Heart left ventricle (tissue), 16 donors: ENCODE results near the gene NLRC4. TPM values are rescaled to one million over a fixed set of nuclear protein-coding genes. Genes with fewer than 3 reads are reported as not detected.

Experiments used
- ATAC-seq, 4 donors: fragments of 200-7000 bp; cut with Tn5 transposase; one replicate each; pipeline ENCODE4 v1.9.1; 2020 to 2022; ENCODE audit warnings: moderate library complexity in 4 of 4, mild to moderate bottlenecking in 3 of 4, moderate number of reproducible peaks in 1 of 4
- DNase-seq, 5 donors: peaks; one replicate each; pipeline ENCODE4 v3.0.0-alpha.2; 2020
- H3K27ac ChIP-seq, 12 donors: fragments of 200-600 bp; sonication (generic) in 4 of 12; one replicate each; pipeline versions ENCODE4 v1.5.0 to v1.8.0; 2016 to 2022; ENCODE audit warnings: mild to moderate bottlenecking in 2 of 12
- H3K27me3 ChIP-seq, 9 donors: fragments of 200-600 bp; sonication (generic) in 2 of 9; one replicate each; pipeline versions ENCODE4 v1.5.1 to v1.8.0; 2016 to 2022; ENCODE audit warnings: mild to moderate bottlenecking in 3 of 9
- H3K36me3 ChIP-seq, 9 donors: fragments of 200-600 bp; sonication (generic) in 2 of 9; one replicate each; pipeline versions ENCODE4 v1.5.0 to v1.8.0; 2018 to 2022; ENCODE audit warnings: mild to moderate bottlenecking in 2 of 9
- H3K4me1 ChIP-seq, 12 donors: fragments of 200-600 bp; sonication (generic) in 4 of 12; one replicate each; pipeline versions ENCODE4 v1.5.0 to v1.8.0; 2016 to 2022; ENCODE audit warnings: mild to moderate bottlenecking in 3 of 12
- H3K4me3 ChIP-seq, 12 donors: fragments of 200-600 bp; sonication (generic) in 4 of 12; one replicate each; pipeline versions ENCODE4 v1.5.0 to v1.8.0; 2017 to 2022; ENCODE audit warnings: mild to moderate bottlenecking in 9 of 12, moderate library complexity in 4 of 12
- H3K9me3 ChIP-seq, 12 donors: fragments of 200-600 bp; sonication (generic) in 4 of 12; one replicate each; pipeline versions ENCODE4 v1.5.0 to v1.8.0; 2016 to 2022; ENCODE audit warnings: mild to moderate bottlenecking in 1 of 12
- CTCF ChIP-seq, 12 donors: fragments of 200-600 bp; sonication (generic) in 4 of 12; IDR thresholded peaks; one replicate each; pipeline versions ENCODE4 v1.5.0 to v1.8.0; 2018 to 2022; ENCODE audit warnings: antibody characterized with exemption in 12 of 12, mild to moderate bottlenecking in 5 of 12
- POLR2A ChIP-seq, 2 donors: fragments of 450-650 bp; IDR thresholded peaks; one replicate each; pipeline ENCODE4 v1.6.1; 2017; ENCODE audit warnings: antibody characterized with exemption in 2 of 2, mild to moderate bottlenecking in 2 of 2, moderate library complexity in 2 of 2
- WGBS, 4 donors: extraction: QIAGEN DNeasy Blood & Tissue Kit in 2 of 4; methylation state at CpG; one replicate each; pipeline versions ENCODE4 v1.1.5 to v1.1.7; 2013 to 2018; 5-methylcytosine and 5-hydroxymethylcytosine counted together
- intact Hi-C, 10 donors: fragments of 100-400 bp; cut with DNase I; formaldehyde crosslinking; loops; one replicate each; pipeline versions ENCODE4 v1.11.1 to v1.14.2; 2022
- polyA plus RNA-seq, 2 donors: library from polyadenylated mRNA; stranded (reverse); fragments of 200-250 nt; gene quantifications; one replicate each; pipeline ENCODE4 v1.2.3, GENCODE V29; 2013
- total RNA-seq, 9 donors: library from RNA; depleted of rRNA in 2 of 9; stranded (reverse); fragments of >200 nt in 2 of 9; fragmentation: NEBNext Ultra II Directional in 3 of 9; extraction: Animal tissue kit (Norgen Biotek cat#: 25700) in 3 of 9; gene quantifications; one replicate each; pipeline versions ENCODE4 v1.1.0 to v1.2.4, GENCODE V29; 2016 to 2023
- donor health status: ischemic (EF 13 %, LVEDD 7.1; RV severe dilation, severe dysfunction).
- donor health status: healthy with polysubstance abuse.
- donor health status: DM: no; HTN: yes; CAD: no.
- donor health status: DM: no; HTN: no; CAD: no.
- donor health status: ischemic (EF 25% LVEDD 6.9; RV normal size, moderate dysfunction).
- donor health status: ischemic (EF 25% LVEDD 5.7; RV mildly dilated, moderate dysfunction).
- donor health status: healthy.
- donor health status: DM: yes; HTN: yes; CAD: no.
- donor health status: ischemic (EF 35%, LVEDD 5.7; RV mildly dilated, moderate dysfunction).
- donor health status: nonischemic (EF 11% LVEDD 7.7; RV severe dilation, severe dysfunction).
- donor health status: DM: yes; HTN: yes; CAD: no.
- donor health status: PGD.
- donor health status: ischemic (EF 29% LVEDD 5.4; RV normal size, mild dysfunction).
- donor health status: nonischemic (EF 23%, LVEDD 6.1; RV moderate dilation, normal function).

NLRC4 gene
- total and polyA plus RNA-seq, 11 donors: 0.19 to 4.8 (median 0.55) TPM

- H3K9me3 ChIP-seq: no peaks in the 10 kb centered on the region
- intact Hi-C loops: no loop called here
- peaks cover 0 to 92% (median 64%) of the 10 kb centered on the region in 9 donors for H3K36me3 ChIP-seq
- H3K27me3 ChIP-seq: no peaks in the 10 kb centered on the region
- H3K4me1 ChIP-seq: no peaks in the 10 kb centered on the region
- DNase-seq: no peak
- H3K4me3 ChIP-seq: no peak overlapping the region
- no peak overlapping the region for H3K27ac ChIP-seq
- WGBS, 4 donors: 81 to 97% (median 94%) methylated on average over 1 of the region's 1 CpG
- no peak for ATAC-seq
- no peak for TF ChIP-seq POLR2A (IDR thresholded peaks at IDR 0.05)
- TF ChIP-seq CTCF (IDR thresholded peaks at IDR 0.05): no peak
Observed at GRCh38 chr2:32200814-32201213, 63.9 kb downstream of the NLRC4 start.

GRCh38 chr2:32192418-32192817 lies 72.3 kb downstream of the NLRC4 start:
- peaks cover 0 to 72% (median 47%) of the 10 kb centered on the region in 9 donors for H3K36me3 ChIP-seq
- no peak overlapping the region for H3K27ac ChIP-seq
- TF ChIP-seq CTCF (IDR thresholded peaks at IDR 0.05): no peak
- TF ChIP-seq POLR2A (IDR thresholded peaks at IDR 0.05): no peak
- no peaks in the 10 kb centered on the region for H3K27me3 ChIP-seq
- 90 to 98% (median 93%) methylated on average over 1 of the region's 1 CpG for WGBS, 4 donors
- H3K4me1 ChIP-seq: no peaks in the 10 kb centered on the region
- intact Hi-C loops: no loop called here
- DNase-seq: no peak
- no peak overlapping the region for H3K4me3 ChIP-seq
- no peaks in the 10 kb centered on the region for H3K9me3 ChIP-seq
- ATAC-seq: no peak

- Histone ChIP-seq H3K36me3 (peaks cover 0 to 70% (median 50%) of the 10 kb centered on the region in 9 donors), H3K27me3 (no peaks in the 10 kb centered on the region), H3K27ac (no peak overlapping the region), H3K9me3 (no peaks in the 10 kb centered on the region), H3K4me1 (peaks cover 0 to 4% (median 0%) of the 10 kb centered on the region in 12 donors), H3K4me3 (no peak overlapping the region)
- TF ChIP-seq POLR2A (IDR thresholded peaks at IDR 0.05) (no peak), CTCF (IDR thresholded peaks at IDR 0.05) (no peak)
- ATAC-seq (no peak), DNase-seq (no peak)
- WGBS, 4 donors: 84 to 90% (median 85%) methylated on average over 6 of the region's 6 CpGs
- intact Hi-C loops: no loop called here
Observed at GRCh38 chr2:32189011-32189410, 75.7 kb downstream of the NLRC4 start.

GRCh38 chr2:32182667-32183066 lies 82.0 kb downstream of the NLRC4 start:
- Histone ChIP-seq H3K27me3 (no peaks in the 10 kb centered on the region), H3K36me3 (peaks cover 0 to 89% (median 68%) of the 10 kb centered on the region in 9 donors), H3K4me1 (peaks cover 0 to 4% (median 0%) of the 10 kb centered on the region in 12 donors), H3K27ac (no peak overlapping the region), H3K4me3 (no peak overlapping the region), H3K9me3 (no peaks in the 10 kb centered on the region)
- ATAC-seq (no peak), DNase-seq (no peak)
- intact Hi-C loops: no loop called here
- 92 to 97% (median 94%) methylated on average over 6 of the region's 6 CpGs for WGBS, 4 donors
- TF ChIP-seq POLR2A (IDR thresholded peaks at IDR 0.05): no peak
- no peak for TF ChIP-seq CTCF (IDR thresholded peaks at IDR 0.05)

Other genes with a start within 250 kb of the NLRC4 start
- gene DPY30, start 225.1 kb downstream of the NLRC4 start, total RNA-seq: 10 to 100 TPM; 36.8 to 52.8 (median 41.6) TPM
- gene DPY30, start 225.1 kb downstream of the NLRC4 start, polyA plus RNA-seq: 10 to 100 TPM; 64.3 to 86.5 TPM
- 10 to 100 TPM in 5 of 9 donors, 1 to 10 TPM in 4; 6.9 to 13.2 (median 10.2) TPM for gene SPAST, start 201.3 kb downstream of the NLRC4 start, total RNA-seq
- gene SPAST, start 201.3 kb downstream of the NLRC4 start, polyA plus RNA-seq: 1 to 10 TPM; 2.6 to 5.7 TPM
- 10 to 100 TPM; 10.1 to 18.8 (median 16.2) TPM for gene SLC30A6, start 99.0 kb downstream of the NLRC4 start, total RNA-seq
- gene SLC30A6, start 99.0 kb downstream of the NLRC4 start, polyA plus RNA-seq: 10 to 100 TPM in 1 of 2 donors, 1 to 10 TPM in 1; 2.8 to 11.6 TPM
- gene YIPF4, start 13.0 kb upstream of the NLRC4 start, total RNA-seq: 10 to 100 TPM; 14.9 to 79.3 (median 64.4) TPM
- 10 to 100 TPM; 22.7 to 32.3 TPM for gene YIPF4, start 13.0 kb upstream of the NLRC4 start, polyA plus RNA-seq
- 10 to 100 TPM; 36.1 to 68.0 (median 55.8) TPM for gene BIRC6, start 92.1 kb upstream of the NLRC4 start, total RNA-seq
- 10 to 100 TPM; 11.0 to 16.5 TPM for gene BIRC6, start 92.1 kb upstream of the NLRC4 start, polyA plus RNA-seq